GM21737 (cell line): ENCODE results near the gene RCE1.

Experiments
- ATAC-seq: cut with Tn5 transposase; IDR thresholded peaks from one replicate; pipeline ENCODE4 v1.9.1; 2021; ENCODE audit warnings: mild to moderate bottlenecking, moderate library complexity; ENCODE audit not compliant: unreplicated experiment

The RCE1 gene

GRCh38 chr11:66868082-66868725 is 25.0 kb downstream of the RCE1 start:
- ATAC-seq: no peak

- no peak for ATAC-seq
These were observed 25.7 kb downstream of the RCE1 start for GRCh38 chr11:66868726-66869566.

GRCh38 chr11:66869567-66869870 is 26.3 kb downstream of the RCE1 start:
- no peak for ATAC-seq

DNA sequence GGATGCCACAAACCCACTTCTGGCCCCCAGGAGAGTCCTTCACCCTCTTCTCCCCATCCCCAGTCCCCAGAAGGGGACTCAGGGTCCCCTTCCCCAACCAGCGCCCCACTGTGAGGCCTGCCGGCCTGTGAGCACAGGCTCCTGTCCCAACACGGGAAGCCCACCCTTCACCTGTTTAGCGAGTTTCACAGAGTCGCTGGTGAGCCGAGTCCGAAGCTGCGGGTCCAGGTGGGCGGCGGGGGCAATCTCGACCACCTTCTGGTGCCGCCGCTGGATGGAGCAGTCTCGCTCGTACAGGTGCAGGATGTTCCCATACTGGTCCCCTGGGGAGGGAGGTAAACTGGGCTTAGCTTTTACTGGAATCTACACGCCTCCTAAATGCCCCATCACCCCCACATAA is 26.9 kb downstream of the RCE1 start:
- ATAC-seq: no peak

DNA sequence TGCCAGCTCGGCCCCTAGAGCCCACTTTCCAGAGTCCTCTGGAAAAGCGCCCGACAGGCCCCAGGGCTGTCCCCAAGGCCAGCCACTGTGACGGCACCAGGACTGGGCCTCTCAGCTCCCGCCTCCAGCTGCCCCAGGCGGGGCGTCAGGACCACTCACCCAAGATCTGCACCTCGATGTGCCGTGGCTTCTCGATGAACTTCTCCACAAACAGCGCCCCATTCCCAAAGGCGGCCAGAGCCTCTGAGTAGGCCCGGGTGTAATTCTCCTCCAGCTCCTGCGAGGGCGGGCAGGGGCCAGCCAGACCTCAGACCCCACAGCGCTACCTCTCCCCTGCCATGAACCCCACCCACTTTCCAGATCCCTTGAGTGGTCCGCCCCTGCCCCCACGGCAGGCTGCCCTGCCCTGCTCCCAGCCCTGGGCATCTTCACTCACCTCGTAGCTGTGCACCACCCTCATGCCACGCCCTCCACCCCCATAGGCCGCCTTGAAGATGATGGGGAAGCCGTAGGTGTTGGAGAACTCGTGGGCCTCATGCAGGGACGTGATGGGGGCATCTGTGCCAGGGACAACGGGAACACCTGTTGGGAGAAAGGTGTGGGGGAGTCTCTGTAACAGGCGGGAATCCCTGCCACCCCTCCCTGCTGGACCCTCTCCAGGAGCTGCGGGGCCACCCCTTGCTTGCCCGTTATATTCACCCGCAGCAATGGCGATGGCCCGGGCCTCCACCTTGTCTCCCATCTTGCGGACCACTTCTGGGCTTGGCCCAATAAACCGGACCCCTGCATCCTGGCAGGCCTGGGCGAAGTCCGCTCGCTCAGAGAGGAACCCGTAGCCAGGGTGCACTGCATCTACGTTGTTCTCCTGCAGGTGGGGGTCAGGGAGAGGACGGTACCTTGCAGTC is 27.6 kb downstream of the RCE1 start:
- ATAC-seq: no peak

DNA sequence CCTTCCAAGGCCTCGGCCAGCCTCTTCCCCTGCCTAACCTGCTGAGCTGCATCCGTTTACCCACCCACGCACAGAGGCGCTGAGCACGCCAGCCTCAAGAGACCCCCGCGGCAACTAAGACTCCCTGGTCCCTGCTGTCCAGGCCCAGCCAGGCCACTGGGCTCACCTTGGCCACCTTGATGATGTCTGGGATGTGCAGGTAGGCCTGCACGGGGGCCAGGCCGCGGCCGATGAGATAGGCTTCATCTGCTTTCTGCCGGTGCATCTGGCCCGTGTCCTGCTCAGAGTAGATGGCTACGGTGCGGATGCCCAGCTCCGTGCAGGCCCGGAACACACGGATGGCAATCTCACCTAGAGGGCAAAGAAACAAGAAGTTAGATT is 28.3 kb downstream of the RCE1 start:
- ATAC-seq: no peak

DNA sequence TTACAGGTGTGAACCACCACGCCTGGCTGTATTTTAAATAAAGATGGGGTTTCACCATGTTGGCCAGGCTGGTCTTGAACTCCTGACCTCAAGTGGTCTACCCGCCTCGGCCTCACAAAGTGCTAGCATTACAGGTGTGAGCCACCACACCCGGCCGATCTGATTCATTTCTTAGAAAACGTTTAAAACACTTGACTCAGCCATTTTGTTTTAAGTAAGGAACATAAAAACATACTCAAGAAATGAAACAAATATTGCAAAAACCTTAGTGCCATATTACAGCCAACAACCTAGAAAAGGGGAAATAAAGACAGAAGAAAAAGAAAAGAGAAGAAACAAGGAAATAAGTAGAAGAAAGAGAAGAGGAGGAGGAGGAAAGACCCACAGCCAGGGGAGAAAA is 31.0 kb downstream of the RCE1 start:
- ATAC-seq: no peak

GRCh38 chr11:66875378-66875777 is 32.1 kb downstream of the RCE1 start:
- ATAC-seq: no peak

- no peak for ATAC-seq
These were observed 34.5 kb downstream of the RCE1 start for GRCh38 chr11:66877588-66878385.

DNA sequence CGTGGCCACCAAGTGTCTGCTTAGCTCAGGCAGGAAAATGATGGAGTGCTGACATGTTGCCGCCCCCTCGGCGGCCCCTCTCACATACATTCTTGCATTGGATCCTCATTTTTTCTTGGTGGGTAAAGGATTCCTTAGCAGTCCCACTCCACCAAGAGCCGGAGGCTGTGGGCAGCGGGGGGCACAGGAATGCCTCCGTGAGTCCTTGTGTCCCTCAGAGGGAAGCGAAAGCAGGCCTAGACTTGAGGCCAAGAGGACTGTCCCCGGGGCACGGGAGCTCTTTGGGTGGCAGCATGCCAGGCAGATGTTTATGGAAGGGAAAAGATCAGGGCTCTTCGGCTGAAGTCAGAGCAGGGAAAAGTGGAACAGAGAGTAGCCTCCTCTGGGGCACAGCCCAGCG is 35.2 kb downstream of the RCE1 start:
- ATAC-seq: no peak

- no peak for ATAC-seq
These were observed 35.8 kb downstream of the RCE1 start for GRCh38 chr11:66879000-66879399.

GRCh38 chr11:66879583-66879982 is 36.3 kb downstream of the RCE1 start:
- ATAC-seq: no peak

DNA sequence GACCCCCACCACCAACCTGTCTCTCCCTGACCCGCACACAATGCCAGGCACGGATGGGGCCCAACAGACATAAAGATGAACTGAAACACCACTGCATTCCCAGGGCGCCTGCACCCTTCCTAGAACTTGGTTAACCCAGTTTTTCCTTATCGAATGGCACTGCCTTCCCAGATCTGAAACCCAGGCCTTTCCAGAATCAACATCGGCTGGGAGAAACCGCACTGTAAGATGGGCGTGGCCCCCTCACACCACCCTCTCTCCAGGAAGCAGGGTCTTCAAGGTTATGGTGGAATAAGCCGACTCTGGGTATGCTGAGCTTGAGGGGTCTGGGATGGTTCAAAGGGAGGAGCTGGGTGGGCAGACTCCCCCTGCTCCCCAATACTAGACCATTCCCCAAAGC is 36.8 kb downstream of the RCE1 start:
- no peak for ATAC-seq

GRCh38 chr11:66880496-66881450 is 37.5 kb downstream of the RCE1 start:
- no peak for ATAC-seq

DNA sequence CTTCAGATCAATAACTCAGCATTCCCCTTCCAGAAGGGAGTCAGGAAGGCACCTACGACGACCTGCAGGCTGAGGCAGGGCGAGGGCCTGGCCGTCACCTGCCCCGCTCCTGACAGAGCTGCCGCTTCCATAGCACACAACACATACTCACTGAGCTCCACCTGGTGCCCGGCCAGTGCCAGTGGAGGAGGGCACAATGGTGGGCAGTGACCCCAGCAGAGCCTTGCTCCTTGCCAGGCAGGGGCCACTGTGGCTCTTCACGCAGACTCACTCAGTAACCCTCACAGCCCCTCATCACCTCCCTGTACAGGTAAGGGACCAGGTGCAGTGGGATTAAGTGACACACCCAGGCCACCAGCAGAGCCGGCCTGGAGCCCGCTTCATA is 38.2 kb downstream of the RCE1 start:
- ATAC-seq: no peak

DNA sequence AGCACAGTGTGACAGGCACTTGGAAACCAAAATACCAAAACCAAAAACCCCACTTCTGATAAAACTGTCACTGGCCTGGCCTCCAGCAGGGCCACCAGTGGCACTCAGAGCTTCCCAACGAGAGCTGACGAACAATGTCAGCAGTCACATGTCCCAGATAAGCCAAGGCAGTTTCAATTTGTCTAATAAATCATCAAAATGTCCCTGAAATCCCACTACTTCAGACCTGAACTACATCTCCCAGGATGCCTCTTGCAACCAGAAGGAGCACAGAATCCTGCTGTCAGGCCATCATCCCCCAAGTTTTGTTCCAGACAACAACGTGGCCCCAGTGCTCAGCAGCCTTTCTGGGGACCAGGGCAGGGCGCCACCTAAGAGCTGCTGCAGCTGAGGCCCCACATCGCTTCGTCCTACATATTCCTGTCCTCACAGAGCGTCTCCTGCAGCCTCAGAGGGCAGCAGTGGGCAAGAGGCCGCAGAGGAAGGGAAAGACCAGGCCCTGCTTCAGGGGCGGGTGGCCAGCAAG is 38.7 kb downstream of the RCE1 start:
- ATAC-seq: no peak

DNA sequence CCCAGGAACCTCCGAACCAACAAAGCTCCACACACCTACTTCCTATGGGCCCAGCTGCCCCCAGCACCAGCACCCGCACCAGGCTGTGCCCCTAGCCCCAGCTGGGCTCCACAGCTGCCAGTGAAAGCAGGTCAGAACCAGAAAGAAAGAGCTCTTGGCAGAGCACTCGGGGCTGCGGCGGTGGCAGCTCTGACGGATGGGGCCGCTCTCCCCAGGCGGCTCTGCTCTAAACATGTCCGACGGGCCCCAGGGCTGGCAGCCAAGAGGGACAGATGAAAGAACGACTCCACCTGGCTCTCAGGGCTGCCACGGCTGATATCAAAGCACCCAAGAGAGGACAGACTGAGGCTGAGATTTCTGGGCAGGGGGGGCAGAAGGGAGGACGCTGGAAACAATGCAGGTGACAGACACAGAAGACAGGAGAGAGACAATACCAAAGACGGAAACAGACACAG is 39.3 kb downstream of the RCE1 start:
- ATAC-seq: no peak

DNA sequence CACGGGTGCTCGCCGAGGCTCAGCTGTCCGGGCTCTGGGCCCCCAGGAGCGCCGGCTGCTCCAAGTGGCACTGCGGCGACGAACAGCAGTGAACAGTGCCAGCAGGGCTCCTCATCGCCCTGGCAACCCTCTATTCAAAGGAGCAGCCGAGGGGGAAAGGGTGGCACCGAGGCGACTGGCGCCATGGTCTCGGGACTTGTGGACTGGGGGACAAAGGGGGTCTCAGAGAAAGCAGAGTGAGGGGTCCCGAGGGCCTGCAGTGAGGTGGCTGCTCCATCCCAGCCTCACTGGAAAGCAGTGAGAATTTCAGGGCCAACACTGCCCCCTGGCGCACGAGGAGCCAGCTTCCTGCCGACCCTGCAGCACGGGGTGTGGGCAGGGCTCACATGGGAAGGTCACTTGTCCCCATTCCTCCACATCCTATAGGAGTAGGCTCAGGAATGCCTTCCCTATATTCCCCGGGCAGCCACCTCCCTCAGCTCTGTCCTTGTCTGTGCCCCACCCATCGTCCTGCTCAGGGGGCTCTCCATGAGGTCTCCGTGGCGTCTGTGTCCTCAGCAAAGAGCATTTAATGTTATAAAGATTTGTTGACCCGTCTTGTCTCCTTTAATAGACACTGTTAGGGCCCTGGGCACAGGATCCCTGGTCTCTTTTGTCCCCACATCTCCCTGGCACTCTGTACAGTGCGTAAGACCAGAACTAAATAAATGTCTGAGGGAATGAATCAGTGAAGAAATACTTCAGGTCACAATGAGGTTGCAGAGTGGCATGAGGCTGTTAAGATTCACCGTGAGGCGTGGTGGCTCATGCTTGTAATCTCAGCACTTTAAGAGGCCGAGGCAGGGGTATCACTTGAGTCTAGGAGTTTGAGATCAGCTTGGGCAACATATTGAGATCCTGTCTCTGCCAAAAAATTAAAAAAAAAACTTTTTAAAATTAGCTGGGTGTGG is 40.0 kb downstream of the RCE1 start:
- no peak for ATAC-seq
